ENCODE data around the gene VIPR2.

DNA sequence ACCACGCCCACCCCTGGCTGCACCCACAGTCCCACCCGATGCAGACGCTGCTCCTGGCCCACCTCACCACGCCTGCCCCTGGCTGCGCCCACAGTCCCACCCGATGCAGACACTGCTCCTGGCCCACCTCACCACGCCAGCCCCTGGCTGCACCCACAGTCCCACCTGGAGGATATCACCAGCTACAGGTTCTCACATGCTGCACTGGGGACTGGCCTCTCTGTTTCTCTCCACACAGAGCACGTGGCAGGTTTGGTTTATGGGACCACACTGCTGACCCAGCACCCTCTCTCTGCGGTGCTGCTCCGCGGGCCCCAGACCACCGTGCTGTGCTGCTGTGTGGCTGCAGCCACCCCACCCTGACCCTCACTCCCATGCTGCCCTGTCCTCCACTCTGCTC lies 120.9 kb downstream of the VIPR2 start:
- TF ChIP-seq CTCF (IDR thresholded peaks at IDR 0.05; ENCODE audit: borderline replicate concordance, extremely low read depth, low read length, poor library complexity, severe bottlenecking) (no peak), EZH2 (IDR thresholded peaks at IDR 0.05; ENCODE audit: borderline replicate concordance, low read depth, low read length, severe bottlenecking) (no peak)
